Body of pancreas (tissue), 4 donors: ENCODE measurements around the gene ARFIP1. TPM values are rescaled to one million over a fixed set of nuclear protein-coding genes. Genes with fewer than 3 reads are reported as not detected.

ENCODE experiments used
- ATAC-seq: fragments of 150-250 bp; one replicate; pipeline ENCODE4 v1.9.1; 2016
- DNase-seq, 4 donors: peaks; one replicate each; pipeline ENCODE4 v3.0.0-alpha.2; 2019
- H3K27ac ChIP-seq, 4 donors: fragments of 200-600 bp; sonication (generic); 1 replicate in 3 of 4; 2 replicates in 1 of 4; pipeline versions ENCODE4 v1.5.1 to v1.6.1; 2016 to 2019; ENCODE audit warnings: mild to moderate bottlenecking in 1 of 4, mixed read lengths in 1 of 4, moderate library complexity in 1 of 4
- H3K27me3 ChIP-seq, 2 donors: fragments of 200-600 bp; sonication (generic); one replicate each; pipeline ENCODE4 v1.6.0; 2016; ENCODE audit warnings: mild to moderate bottlenecking in 1 of 2
- H3K36me3 ChIP-seq, 2 donors: fragments of 200-600 bp; sonication (generic); replicated peaks in 1 of 2; 2 replicates each; pipeline ENCODE4 v1.5.1; 2016; ENCODE audit warnings: low read depth in 2 of 2; ENCODE audit not compliant: insufficient read depth in 1 of 2
- H3K4me1 ChIP-seq: fragments of 200-600 bp; sonication (generic); one replicate; pipeline ENCODE4 v1.6.0; 2016
- H3K4me3 ChIP-seq, 2 donors: fragments of 200-600 bp; sonication (generic); 1 replicate in 1 of 2; 2 replicates in 1 of 2; pipeline ENCODE4 v1.5.1; 2016 to 2019
- H3K9me3 ChIP-seq, 3 donors: fragments of 200-600 bp; sonication (generic); 1 replicate in 2 of 3; 2 replicates in 1 of 3; pipeline ENCODE4 v1.5.1; 2016
- POLR2A ChIP-seq, 3 donors: fragments of 450-650 bp; IDR thresholded peaks; one replicate each; pipeline ENCODE4 v1.6.1; 2016; ENCODE audit warnings: antibody characterized with exemption in 3 of 3, mild to moderate bottlenecking in 2 of 3
- WGBS, 2 donors: methylation state at CpG; one replicate each; pipeline ENCODE4 v1.1.5; 2017; 5-methylcytosine and 5-hydroxymethylcytosine counted together
- intact Hi-C: fragments of 100-400 bp; cut with DNase I; formaldehyde crosslinking; loops from one replicate; pipeline ENCODE4 v1.15.1; 2023
- total RNA-seq, 2 donors: library from RNA; depleted of rRNA; stranded (reverse); fragments of >200 nt; gene quantifications; one replicate each; pipeline ENCODE4 v1.1.0, GENCODE V29; 2016
- TF ChIP-seq, protein P1 (sequence below), 7 experiments: fragments of 450-650 bp in 4 of 7; fragments of 200-600 bp in 3 of 7; sonication (generic) in 3 of 7; IDR thresholded peaks; one replicate each; pipeline ENCODE4 v1.5.1; 2016 to 2019; ENCODE audit warnings: antibody characterized with exemption in 7 of 7

The ARFIP1 gene
- total RNA-seq, 2 donors from 2014 or later: 13.8 to 17.4 TPM

DNA sequence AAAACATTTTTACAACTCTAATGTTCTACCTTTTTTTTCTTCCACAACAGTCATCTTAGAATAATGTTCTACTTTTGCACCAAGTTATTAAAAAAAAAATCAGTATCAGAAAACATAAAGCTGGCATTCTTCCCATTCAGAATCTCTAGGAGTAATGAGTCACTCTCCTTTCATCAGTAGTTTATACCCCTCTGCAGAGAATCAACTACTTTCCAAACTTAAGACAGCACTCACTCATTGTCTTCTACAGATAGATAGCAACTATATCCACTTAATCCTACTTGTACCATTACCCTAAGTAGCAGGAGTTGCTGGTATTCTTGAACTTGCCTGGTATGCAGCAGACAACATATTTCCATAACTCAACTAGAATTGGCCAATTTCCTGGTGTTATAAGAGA, 3.4 kb upstream of the ARFIP1 start:
- ATAC-seq (no peak), DNase-seq (no peak)
- Histone ChIP-seq H3K9me3 (no peaks in the 10 kb centered on the region), H3K4me1 (peaks cover 16% of the 10 kb centered on the region), H3K27me3 (no peaks in the 10 kb centered on the region), H3K36me3 (no peaks in the 10 kb centered on the region), H3K27ac (no peak overlapping the region), H3K4me3 (no peak overlapping the region)
- TF ChIP-seq, protein P1, sequence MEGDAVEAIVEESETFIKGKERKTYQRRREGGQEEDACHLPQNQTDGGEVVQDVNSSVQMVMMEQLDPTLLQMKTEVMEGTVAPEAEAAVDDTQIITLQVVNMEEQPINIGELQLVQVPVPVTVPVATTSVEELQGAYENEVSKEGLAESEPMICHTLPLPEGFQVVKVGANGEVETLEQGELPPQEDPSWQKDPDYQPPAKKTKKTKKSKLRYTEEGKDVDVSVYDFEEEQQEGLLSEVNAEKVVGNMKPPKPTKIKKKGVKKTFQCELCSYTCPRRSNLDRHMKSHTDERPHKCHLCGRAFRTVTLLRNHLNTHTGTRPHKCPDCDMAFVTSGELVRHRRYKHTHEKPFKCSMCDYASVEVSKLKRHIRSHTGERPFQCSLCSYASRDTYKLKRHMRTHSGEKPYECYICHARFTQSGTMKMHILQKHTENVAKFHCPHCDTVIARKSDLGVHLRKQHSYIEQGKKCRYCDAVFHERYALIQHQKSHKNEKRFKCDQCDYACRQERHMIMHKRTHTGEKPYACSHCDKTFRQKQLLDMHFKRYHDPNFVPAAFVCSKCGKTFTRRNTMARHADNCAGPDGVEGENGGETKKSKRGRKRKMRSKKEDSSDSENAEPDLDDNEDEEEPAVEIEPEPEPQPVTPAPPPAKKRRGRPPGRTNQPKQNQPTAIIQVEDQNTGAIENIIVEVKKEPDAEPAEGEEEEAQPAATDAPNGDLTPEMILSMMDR (IDR thresholded peaks at IDR 0.05): no peak
- intact Hi-C loops: no loop called here

GRCh38 chr4:152777488-152777887, 2.3 kb upstream of the ARFIP1 start:
- H3K4me1 ChIP-seq: peaks cover 24% of the 10 kb centered on the region
- H3K27me3 ChIP-seq: no peaks in the 10 kb centered on the region
- TF ChIP-seq, protein P1 (IDR thresholded peaks at IDR 0.05): no peak
- TF ChIP-seq POLR2A (IDR thresholded peaks at IDR 0.05): no peak
- 96 to 100% methylated on average over 1 of the region's 1 CpG for WGBS, 2 donors
- no peaks in the 10 kb centered on the region for H3K36me3 ChIP-seq
- no peak overlapping the region for H3K27ac ChIP-seq
- DNase-seq: no peak
- intact Hi-C loops: no loop called here
- H3K4me3 ChIP-seq: no peak overlapping the region
- no peak for ATAC-seq
- no peaks in the 10 kb centered on the region for H3K9me3 ChIP-seq

- Histone ChIP-seq H3K36me3 (no peaks in the 10 kb centered on the region), H3K9me3 (no peaks in the 10 kb centered on the region), H3K27me3 (no peaks in the 10 kb centered on the region), H3K4me3 (peak overlapping the region; percentile 63 to 74), H3K4me1 (peaks cover 28% of the 10 kb centered on the region), H3K27ac (peak overlapping the region; percentile 85 to 92 (median 90))
- no peak for TF ChIP-seq POLR2A (IDR thresholded peaks at IDR 0.05)
- TF ChIP-seq, protein P1 (IDR thresholded peaks at IDR 0.05): no peak
- ATAC-seq (peak; percentile 8), DNase-seq (peak in 3 of 4 donors; percentile 16 to 35 (median 18))
- intact Hi-C loops: no loop called here
- 0 to 1% methylated on average over 28 to 30 of the region's 30 CpGs for WGBS, 2 donors
Observed at GRCh38 chr4:152778656-152779512, 870 bp upstream of the ARFIP1 start.

DNA sequence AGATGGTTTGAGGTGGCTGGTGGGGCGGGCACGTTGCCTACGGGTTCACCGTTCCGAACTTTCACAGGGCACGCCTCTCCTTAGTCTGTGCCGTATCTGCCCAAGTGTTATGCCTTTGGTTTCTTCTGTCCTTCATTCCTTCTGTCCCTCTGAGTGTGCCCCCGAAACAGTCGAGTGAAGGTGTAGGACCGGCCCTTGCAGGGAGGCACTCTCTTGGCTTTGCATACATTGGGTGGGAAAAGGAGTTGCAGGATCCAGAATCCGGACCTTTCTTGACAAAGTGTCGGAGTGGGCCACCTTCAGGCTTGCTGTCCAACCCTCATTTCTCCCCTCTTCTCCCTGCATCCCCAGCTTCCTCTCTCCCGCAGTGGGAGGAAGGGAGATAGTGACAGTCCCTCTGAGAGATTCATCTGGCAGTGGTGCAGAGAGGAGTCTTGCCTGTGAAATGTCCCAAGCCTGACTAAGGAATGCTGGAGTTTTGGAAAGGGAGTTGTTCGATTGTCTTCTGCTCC, 569 bp downstream of the ARFIP1 start:
- TF ChIP-seq POLR2A (IDR thresholded peaks at IDR 0.05): no peak
- TF ChIP-seq, protein P1 (IDR thresholded peaks at IDR 0.05): no peak
- Histone ChIP-seq H3K4me3 (peak overlapping the region; percentile 63 to 74), H3K4me1 (peaks cover 39% of the 10 kb centered on the region), H3K27ac (peak overlapping the region; percentile 85 to 92 (median 90)), H3K9me3 (no peaks in the 10 kb centered on the region), H3K27me3 (no peaks in the 10 kb centered on the region), H3K36me3 (no peaks in the 10 kb centered on the region)
- ATAC-seq (no peak), DNase-seq (peak in 1 of 4 donors; percentile 4)
- intact Hi-C loops: no loop called here
- 1 to 3% methylated on average over 12 to 14 of the region's 14 CpGs for WGBS, 2 donors
